Brain pericyte (primary cell): ENCODE results near the gene PPP2R3A.
A peak's percentile ranks its signal among the peaks of the same experiment; 100 is the strongest.
"Not testable (repeated sequence)": the region's sequence is repeated elsewhere in the genome, so short reads cannot be mapped to it uniquely, and the experiment has no call there.

Experiments used
- DNase-seq: peaks from one replicate; pipeline ENCODE4 v3.0.0-alpha.2; 2012; ENCODE audit warnings: low read depth, low spot score

Gene PPP2R3A

DNA sequence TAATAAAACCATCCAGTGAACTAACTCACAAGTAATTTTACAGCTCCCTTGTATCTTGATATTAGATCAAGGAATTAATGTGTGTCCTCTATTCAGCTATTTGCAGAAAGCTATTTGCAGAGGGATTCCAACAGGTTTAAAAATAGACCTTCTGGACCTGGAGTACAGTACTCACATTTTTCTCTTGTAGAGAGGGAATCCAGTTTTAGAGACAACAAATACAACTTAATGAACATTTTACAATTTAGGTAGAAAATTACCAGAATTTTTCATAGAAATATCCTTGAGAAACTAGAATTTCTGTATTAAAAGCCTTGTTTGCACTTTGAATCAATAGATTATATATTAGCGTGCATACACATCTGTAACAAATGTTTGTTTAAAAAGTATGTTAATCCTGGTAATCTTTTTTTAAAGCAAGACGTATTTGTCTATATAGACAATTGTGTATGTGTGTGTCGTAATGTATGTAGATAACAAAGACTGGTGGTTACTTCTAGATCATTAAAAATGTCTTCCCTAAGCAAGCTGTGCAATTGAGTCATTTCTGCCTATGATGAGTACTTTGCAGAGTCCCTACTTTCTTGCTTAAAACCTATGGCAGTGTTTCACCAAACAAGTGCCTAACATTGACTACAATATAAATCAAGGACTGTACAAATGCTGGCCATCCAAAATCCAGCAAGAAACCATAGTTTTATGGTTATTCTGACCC, 57.9 kb downstream of the PPP2R3A start:
- no peak for DNase-seq

DNA sequence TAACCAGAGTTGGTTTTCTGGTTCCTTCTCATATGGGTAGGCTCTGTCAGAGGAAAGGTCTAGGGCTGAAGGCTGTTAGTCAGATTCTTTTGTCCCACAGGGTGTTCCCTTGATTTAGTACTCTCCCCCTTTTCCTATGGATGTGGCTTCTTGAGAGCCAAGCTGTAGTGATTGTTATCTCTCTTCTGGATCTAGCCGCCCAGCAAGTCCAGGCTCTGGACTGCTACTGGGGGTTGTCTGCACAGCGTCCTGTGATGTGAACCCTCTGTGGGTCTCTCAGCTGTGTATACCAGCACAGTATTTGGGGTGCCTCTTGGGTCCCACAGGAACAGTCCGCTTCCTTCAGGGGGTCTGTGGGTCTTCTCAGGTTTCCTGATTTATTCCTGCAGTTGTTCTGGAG, 70.8 kb downstream of the PPP2R3A start:
- DNase-seq, result no peak

DNA sequence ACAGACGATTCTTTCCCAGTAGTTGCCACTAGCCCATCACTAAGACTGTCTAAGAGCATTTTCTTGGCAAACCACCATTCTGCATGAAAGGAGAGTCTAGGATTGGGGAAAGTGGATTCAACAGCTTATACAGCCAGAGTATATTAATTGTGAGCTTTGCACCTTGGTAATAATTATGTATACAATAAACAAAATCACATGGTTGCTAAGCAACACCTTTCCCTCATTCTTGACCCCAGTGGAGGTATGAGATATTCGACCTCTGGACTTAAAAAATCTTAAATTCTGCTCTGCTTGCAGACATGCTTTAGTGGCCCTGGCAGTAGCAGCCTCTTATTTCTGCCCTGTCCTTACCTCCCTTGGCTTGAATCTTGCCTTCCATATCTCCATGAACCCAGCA, 73.1 kb downstream of the PPP2R3A start:
- no peak for DNase-seq

DNA sequence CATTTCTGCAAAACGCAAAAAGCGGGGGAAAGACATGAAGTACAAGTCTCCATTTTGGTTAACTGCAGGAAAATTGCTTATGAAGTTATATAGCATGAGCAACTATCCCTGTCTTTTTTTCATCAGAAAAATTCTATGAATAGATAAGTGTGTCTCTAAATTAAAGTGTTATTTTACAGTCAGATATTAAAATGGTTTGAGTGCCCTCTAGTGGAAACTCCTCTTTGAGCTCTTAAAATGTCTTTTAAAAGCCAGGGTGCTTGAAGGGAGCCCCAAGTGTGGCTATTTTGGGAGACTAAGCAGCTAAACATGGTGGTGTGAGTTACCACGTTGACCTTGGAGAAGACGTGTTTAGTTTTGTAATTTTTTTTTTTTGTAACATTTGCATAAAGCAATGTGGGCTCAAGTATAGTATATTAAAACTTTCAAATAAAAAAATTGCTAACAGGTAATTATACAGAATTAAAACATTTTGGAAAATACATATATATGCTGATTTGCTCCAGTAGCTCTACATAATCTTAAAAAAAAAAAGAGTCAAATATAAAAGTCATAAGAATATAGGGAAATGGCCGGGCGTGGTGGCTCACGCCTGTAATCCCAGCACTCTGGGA, 77.2 kb downstream of the PPP2R3A start:
- DNase-seq, result peak; percentile 4

DNA sequence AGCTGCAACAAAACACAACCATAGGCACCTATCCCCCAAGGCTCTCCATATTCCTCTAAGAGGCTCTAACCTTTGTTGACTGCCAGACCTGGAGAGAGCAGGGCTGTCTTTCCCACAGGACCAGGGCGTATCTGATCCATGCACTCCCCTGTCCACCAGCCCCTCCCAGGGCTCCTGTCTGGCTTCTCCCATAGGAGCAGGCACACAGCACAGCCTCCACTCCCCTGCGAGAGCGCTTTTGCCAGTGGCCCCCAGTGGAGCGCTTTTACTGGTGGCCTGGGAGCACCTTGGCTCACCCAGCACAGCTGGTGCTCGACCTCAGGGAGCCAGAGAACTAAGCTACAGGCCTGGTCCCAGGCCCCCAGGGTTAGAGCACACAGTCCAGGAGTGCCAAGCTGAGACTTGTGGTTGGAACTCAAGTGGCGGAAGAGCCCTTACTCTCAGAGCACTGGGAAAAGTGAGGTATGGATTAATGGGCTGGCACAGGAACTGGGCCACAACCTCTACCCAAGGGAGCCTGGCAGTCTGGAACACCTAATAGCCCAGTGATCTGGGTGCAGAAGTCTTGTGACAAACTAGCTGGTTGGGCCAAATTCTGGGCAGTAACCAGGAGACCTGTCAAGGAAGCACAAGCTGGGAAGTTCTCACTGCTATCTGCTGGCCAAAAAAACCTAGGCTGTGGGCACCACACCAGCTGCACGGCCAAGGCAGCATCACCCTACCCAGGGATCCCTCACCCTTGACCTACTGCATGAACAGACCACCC, 79.6 kb downstream of the PPP2R3A start:
- DNase-seq, result no peak

DNA sequence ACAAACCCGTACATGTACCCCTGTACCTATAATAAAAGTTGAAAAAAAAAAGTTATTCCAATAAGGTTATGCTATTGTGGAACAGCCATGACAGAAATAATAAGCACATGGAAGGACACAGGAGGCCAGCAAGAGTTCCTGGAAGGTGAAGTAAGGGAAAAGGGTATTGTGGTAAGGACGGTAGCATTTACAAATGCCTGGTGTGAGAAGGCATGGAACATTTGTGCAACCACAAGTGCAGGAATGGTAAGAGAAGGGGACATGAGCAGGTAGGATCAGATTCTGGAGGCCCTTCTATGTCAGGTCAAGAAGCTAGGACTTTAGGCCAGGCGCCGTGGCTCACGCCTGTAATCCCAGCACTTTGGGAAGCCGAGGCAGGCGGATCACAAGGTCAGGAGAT, 82.5 kb downstream of the PPP2R3A start:
- no peak for DNase-seq

DNA sequence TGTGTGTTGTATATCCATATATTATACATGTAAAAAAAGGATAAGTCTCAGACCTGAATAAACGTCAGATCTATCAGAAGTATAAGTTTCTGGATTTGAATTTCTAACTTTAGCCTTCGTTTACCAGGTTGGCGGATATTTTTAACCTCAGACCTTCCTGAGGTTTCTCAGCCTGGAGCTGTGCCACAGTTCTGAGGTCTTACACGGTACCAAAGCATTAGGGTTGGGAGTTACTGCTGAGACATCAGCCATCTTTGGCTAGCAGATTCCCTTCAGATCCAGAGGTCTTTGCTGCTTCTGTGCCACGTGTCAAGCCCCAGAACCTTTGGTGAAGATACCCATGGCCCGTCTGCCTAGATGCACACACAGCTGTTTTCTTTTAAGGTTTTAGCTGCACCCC, 84.7 kb downstream of the PPP2R3A start:
- DNase-seq, result no peak

DNA sequence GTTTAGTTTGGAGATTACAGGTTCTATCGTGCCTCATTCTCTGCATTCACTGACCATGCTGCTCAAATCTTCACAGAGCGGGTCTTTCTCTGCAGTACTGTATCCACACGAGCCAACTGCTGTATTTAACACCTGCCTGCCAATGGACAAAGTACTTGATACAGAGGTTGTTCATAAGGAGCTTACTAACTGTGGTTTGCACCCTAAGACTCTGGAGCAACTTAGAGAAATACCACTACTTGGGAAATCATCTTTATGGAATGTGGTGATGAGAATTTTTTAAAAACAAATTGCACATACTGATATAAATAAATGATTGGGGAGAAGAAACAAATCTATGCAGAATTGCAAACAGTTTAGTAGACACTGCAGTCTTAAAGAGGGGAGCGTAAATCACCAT, 90.0 kb downstream of the PPP2R3A start:
- DNase-seq, result no peak

DNA sequence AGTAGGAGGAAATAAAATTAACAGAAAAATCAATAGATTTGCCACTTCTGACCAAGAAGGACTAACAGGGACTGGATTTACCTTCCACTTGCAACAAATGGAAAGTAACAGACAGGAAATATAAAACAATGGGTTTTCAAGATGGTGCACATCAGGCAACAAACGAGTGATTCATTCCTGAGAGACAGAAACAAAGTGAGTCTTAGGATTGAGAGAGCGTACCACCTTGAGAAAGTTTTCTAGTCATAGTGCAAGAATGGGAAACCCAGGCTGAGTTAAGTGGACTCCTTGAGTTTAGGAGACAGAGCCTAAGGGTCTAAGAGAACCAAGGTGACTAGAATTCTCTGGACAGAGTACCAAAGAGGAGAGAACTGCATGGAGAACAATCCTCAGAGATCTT, 101.7 kb downstream of the PPP2R3A start:
- no peak for DNase-seq

DNA sequence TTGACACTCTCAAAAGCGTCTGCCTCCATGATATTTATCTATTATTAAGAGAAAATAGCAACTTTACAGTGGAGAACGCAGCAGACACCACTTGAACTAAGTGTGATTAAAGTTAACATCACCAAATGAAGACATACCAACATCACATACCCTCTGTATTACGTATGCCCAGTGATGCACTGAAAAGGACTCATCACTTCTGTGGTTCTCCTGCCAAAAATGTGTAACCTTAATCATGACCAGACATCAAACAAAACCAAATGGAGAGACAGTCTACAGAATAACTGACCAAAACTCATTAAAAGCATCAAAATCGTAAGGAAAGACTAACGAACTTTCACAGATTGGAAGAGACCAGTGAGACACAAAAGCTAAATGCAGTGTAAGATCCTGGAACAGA, 103.2 kb downstream of the PPP2R3A start:
- no peak for DNase-seq

DNA sequence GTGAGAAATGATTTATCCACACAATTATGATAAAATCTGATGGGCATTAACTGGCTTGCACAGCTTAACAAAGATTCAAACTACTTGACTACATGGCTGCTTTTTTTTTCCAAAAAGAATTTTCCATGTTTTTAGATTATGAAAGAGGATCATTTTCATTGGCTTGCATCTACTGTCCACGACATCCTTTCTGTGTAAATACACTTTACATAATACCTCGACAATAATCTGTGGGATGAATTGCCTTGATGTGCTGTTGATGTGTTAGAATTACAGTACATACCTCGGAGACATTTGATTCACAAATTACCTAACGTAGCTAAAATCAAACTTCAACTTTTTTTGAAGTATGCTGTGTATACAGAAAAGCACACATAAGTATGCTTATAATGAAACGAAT, 104.4 kb downstream of the PPP2R3A start:
- DNase-seq, result no peak

DNA sequence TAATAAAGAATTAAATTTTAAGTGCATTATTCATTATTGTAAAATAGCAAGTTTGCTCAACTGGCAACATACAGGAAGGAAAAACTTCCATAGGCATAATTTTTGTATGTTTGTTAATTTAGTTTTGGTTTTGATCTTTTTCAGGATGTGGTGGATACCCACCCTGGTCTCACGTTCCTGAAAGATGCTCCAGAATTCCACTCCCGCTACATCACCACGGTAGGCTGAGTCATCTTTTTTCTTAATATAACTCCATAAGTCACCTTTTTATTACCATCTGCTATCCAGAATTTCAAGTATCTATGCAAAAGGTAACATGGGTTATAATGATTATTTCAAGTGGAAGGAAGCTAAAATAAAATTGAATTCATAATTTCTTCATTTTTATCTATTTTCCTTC, 104.8 kb downstream of the PPP2R3A start:
- no peak for DNase-seq

DNA sequence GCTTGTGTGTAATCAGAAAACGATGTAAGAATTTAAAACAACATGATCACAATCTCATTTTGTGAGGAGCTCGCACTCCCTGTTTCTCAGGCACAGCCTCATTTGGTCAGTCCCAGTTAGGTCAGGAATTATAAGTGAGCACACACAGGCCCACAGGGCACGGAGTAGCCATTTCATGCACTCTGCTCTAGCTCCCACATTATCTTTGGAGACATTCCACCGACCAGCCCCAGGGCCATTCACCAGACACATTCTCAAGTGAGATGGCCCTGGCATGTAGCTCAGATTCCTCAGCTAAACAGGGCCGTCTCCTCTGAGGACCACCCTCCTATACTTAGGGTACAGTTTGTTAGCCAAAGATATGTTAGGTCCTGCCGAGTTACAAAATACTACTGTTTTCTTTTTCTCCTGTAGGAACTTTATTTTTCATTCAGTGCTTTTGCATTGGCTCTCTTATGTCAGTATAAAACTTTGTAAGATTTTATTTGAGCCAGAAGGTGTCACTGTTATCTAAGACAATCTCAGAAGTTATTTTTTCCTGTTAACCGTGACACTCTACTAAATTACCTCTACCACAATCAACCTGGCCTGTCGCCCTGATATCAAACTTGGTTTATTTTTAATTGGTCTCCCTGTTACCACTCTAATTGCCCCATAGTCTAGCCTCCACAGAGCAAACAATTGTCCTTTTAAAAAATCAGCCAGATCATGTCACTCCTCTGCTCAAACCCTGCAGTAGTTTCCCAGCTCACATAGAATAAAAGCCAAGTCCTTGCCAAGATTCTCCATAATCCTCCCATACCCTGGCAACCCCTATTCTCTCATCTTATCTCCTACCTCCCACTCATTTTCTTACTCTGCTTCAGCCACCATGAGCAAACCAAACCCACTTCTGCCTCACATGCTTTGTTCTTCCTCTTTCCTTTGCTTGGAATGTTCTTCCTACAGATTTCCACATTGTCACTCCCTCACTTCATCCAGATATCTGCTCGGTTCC, 105.7 kb downstream of the PPP2R3A start:
- no peak for DNase-seq

DNA sequence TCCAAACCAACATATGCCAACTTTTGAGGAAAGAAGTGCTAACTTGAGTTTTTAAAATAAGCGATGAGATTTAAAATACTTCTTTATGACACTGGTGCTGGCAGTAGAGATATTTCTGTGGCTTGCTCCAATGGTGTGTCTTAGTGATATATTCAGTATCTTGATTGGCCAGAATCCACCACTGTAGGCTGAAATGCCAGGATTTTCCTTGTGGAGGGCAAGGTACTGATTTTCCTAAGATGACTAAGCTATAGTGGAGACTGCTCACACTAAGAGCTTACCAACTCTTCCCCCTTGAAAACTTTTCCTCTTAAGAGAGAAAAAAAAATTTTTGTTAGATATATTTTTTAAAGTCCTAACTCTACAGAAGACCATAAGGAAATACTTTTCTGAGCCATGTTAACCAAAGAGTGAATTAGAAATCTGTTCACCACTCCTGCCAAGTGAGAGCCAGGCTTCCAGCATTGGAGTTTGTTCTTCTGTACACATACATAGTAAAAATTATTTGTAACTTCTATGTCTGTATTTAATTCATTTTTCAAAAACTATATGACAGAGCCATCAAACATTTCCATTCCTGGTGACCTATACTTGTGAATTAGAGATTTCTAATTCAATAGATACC, 109.1 kb downstream of the PPP2R3A start:
- DNase-seq, result no peak

DNA sequence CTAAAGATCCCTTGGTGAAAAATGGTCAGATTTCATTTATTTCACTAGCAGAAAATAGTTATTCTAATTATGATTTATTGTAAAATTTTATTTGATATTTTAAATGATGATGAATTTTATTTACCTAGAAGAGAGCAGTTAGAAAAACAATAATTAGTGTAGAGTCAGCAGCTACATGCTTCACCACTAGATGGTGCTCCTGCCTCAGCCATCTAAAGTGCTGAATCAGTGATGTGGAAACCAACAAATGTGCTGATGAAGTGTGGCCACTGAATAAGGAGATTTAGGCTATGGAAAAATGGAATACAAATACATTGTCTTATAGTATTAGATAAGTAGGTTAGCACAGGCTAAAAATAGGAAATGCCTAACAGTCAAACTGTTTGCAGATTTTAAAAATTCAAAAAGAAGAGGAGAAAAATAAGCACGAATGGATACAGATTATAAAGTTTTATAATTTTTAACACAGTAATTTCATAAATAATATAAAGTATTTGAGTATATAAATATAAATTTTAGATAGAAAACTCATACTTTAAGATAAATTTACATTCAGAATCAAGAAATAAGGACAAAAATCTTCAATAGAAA, 109.8 kb downstream of the PPP2R3A start:
- peak; percentile 50 for DNase-seq

DNA sequence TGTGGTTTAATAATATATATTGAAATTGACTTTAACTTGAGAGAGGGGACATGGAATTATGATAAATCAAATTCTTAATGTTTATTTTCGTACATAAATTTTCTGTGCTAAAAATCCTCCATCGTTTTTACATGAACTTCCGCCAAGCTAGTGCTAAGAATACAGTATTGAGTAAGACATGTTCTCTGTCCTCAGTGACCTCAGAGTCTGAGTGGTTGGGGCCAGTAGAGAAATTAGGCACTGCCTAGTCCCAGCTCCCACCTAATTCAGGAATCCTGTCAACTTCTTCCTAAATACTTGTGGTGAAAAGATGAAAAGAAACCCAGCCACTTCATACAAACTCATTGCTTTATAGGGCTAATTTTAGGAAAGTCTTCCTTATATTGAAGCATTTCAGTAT, 110.3 kb downstream of the PPP2R3A start:
- DNase-seq, result no peak

DNA sequence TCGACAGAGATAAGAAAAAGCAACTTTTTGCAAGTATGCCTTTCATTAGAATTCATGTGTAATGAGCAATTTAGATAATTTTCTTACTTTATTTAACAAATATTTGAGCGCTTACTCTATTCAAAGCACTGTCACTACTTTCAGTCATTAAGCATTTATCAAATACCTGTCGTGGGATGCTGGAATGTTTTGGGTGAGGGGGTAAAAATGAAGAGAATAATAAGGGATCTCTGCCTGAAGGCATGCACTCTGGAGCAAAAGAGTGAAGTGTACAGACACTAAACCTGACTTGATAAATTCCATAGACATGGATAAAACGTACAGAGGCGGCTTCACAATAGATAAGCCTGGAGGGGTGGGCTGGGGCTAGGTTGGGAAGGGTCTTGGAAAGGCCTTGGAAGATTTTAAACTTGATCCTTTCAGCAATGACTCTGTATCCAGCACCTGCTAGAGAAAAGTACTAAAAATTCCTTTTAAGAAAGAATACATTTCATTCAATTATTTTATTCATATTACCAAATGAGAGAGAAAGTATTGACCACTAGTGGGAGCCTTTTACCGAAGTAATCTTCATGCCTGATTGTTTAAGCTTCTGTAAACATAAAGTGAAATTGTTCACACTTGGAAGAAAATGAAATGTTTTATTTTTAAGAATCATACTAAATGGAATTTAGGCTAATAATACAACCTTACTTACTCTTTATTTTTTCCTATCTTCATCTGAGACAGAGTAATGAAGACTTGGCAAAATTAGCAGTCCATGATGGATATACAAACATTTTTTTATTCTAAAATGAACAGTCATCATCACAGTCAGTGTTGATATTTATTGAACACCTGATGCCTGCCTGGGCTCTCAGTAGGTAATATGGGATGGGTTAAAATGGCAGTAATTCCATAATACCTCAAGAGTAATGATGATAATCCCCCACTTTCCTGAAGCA, 113.2 kb downstream of the PPP2R3A start:
- no peak for DNase-seq

DNA sequence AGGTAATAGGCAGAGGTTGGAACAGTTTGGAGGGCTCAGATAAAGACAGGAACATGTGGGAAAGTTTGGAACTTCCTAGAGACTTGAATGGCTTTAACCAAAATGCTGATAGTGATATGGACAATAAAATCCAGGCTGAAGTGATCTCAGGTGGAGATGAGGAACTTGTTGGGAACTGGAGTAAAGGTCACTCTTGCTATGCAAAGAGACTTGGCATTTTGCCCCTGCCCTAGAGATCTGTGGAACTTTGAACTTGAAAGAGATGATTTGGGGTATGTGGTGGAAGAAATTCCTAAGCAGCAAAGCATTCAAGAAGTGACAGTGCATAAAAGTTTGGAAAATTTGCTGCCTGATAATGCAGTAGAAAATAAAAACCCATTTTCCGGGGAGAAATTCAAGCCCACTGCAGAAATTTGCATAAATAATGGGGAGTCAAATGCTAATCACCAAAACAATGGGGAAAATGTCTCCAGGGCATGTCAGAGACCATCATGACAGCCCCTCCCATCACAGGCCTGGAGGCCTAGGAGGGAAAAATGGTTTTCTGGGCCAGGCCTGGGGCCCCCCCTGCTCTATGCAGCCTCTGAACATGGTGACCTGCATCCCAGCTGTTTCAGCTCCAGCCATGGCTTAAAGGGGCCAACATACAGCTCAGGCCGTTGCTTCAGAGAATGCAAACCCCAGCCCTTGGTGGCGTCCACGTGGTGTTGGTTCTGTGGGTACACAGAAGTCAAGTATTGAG, 118.3 kb downstream of the PPP2R3A start:
- not testable (repeated sequence) for DNase-seq

DNA sequence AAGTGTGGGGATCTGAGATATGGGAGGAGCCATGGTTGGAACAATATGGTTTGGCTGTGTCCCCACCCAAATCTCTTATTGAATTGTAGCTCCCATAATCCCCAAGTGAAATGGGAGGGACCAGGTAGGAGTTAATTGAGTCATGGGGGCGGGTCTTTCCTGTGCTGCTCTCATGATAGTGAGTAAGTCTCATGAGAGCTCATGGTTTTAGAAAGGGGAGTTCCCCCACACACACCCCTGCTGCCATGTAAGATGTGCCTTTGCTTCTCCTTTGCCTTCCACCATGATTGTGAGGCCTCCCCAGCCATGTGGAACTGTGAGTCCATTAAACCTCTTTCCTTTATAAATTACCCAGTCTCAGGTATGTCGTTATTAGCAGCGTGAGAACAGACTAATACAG, 119.5 kb downstream of the PPP2R3A start:
- DNase-seq, result not testable (repeated sequence)
